Vagina (tissue), 2 donors: ENCODE data around the gene OR6V1.
A peak's percentile ranks its signal among the peaks of the same experiment; 100 is the strongest.

Experiments
- POLR2A ChIP-seq, 2 donors: fragments of 450-650 bp; IDR thresholded peaks; one replicate each; pipeline ENCODE4 v1.6.1; 2017; ENCODE audit warnings: antibody characterized with exemption in 2 of 2, mild to moderate bottlenecking in 2 of 2, moderate library complexity in 2 of 2
- POLR2AphosphoS5 ChIP-seq, 2 donors: sonication (generic); formaldehyde crosslinking; IDR thresholded peaks; one replicate each; pipeline ENCODE4 v1.9.0; 2017; ENCODE audit warnings: antibody characterized with exemption in 2 of 2, mild to moderate bottlenecking in 2 of 2, low read depth in 1 of 2; ENCODE audit not compliant: insufficient read depth in 1 of 2
- TF ChIP-seq, protein P1 (sequence below), 3 experiments: fragments of 450-650 bp in 2 of 3; fragments of 200-600 bp in 1 of 3; sonication (generic) in 1 of 3; IDR thresholded peaks; one replicate each; pipeline ENCODE4 v1.5.1; 2017 to 2019; ENCODE audit warnings: antibody characterized with exemption in 3 of 3, mild to moderate bottlenecking in 2 of 3, moderate library complexity in 2 of 3

DNA sequence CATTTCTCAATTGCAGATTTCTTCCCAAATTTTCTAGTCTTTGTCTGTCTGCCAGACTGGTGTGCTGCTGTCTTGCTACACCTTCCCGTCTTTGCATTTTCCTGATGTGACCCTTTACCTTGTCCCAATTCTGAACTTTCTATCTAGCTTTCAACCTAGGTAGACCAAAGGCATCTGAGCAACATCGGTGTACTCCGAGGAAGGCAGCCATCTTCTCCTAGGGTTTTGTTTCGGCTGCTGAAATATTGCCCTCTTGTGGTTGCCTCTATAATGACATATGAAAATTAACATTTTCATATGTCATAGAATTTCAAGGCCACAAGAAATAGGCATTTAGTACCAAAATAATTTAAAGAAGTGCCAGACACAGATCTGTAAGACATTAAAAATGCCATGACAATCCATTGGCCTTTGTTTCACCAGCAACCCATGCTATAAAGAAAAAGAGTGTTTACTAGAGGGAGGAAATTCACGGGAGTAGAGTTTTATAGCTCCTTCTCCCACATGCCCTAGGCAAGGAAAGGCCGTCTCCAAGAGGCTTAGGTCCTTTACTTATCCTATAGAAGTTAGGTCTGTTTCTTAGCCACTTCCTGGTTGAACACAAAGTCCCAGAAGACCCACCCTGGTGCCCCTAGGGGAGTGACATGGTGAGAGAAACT lies 48.6 kb upstream of the OR6V1 start:
- TF ChIP-seq, protein P1, sequence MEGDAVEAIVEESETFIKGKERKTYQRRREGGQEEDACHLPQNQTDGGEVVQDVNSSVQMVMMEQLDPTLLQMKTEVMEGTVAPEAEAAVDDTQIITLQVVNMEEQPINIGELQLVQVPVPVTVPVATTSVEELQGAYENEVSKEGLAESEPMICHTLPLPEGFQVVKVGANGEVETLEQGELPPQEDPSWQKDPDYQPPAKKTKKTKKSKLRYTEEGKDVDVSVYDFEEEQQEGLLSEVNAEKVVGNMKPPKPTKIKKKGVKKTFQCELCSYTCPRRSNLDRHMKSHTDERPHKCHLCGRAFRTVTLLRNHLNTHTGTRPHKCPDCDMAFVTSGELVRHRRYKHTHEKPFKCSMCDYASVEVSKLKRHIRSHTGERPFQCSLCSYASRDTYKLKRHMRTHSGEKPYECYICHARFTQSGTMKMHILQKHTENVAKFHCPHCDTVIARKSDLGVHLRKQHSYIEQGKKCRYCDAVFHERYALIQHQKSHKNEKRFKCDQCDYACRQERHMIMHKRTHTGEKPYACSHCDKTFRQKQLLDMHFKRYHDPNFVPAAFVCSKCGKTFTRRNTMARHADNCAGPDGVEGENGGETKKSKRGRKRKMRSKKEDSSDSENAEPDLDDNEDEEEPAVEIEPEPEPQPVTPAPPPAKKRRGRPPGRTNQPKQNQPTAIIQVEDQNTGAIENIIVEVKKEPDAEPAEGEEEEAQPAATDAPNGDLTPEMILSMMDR (IDR thresholded peaks at IDR 0.05): peak; percentile 24 to 62 (median 51)
- TF ChIP-seq POLR2AphosphoS5 (IDR thresholded peaks at IDR 0.05; ENCODE audit: insufficient read depth in 1 of 2, low read depth in 1 of 2): peak in 1 of 2 donors; percentile 11
- no peak for TF ChIP-seq POLR2A (IDR thresholded peaks at IDR 0.05)
